Dermis blood vessel endothelial cell (primary cell): ENCODE measurements around the gene ESRRA. TPM values are rescaled to one million over a fixed set of nuclear protein-coding genes. Genes with fewer than 3 reads are reported as not detected.

Experiments
- DNase-seq: peaks from one replicate; pipeline ENCODE4 v3.0.0; 2010
- total RNA-seq: library from RNA; depleted of rRNA; stranded (reverse); fragments of >200 nt; gene quantifications from 2 replicates; pipeline ENCODE4 v1.2.3, GENCODE V29; 2014

The ESRRA gene
- total RNA-seq, 1 donor from 2014 or later, result 76.7 TPM

DNA sequence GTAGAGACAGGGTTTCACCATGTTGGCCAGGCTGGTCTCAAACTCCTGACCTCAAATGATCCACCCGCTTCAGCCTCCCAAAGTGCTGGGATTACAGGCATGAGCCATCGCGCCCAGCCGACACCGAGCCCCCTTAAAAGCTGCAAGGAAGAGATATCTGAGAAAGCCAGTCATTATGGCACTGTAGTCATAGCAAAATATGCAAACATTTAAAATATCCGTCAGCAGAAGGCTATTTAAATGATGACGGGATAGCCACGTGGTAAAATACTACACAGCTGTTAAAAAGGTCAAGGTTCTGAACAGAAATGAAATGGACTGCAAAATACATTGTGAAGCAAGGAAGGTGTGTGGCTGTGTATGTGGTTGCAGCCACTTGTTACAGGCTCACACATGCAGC, 28.2 kb downstream of the ESRRA start:
- no peak for DNase-seq

DNA sequence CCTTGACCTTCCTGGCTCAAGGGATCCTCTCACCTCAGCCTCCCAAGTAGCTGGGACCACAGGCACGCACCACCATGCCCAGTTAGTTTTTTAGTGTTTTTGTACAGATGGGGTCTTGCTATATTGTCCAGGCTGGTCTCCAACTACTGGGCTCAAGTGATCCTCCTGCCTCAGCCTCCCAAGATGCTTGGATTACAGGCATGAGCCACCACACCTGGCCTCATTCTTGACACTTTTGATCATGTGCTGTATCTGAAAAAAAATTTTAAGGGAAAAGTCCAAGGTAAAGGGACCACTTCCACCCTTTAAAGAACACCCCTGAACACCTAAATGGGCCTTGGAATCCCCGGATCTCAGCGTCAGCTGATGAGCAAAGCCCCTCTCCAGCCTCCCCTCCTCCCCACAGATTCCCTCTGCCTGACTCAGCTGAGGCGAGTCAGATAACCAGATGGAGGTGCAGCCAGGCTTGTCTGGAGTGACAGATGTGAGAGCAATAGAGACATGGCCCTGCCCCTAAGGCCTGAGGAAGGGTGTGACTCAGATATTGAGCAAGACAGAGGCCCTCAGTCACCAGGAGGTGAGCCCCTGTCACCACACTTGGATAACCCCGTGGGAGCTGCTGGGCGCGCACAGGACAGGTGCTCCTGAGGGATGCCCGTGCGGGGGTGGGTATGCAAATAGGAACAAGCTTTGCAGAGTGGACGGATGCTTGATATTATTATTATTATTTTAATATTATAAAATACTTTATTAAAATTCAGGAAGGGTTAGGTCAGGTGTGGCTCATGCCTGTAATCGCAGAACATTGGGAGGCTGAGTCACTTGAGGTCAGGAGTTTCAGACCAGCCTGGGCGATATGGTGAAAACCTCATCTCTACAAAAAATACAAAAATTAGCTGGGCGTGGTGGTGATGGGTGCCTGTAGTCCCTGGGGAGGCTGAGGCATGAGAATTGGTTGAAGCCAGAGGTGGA, 29.7 kb downstream of the ESRRA start:
- DNase-seq, result peak; percentile 45

DNA sequence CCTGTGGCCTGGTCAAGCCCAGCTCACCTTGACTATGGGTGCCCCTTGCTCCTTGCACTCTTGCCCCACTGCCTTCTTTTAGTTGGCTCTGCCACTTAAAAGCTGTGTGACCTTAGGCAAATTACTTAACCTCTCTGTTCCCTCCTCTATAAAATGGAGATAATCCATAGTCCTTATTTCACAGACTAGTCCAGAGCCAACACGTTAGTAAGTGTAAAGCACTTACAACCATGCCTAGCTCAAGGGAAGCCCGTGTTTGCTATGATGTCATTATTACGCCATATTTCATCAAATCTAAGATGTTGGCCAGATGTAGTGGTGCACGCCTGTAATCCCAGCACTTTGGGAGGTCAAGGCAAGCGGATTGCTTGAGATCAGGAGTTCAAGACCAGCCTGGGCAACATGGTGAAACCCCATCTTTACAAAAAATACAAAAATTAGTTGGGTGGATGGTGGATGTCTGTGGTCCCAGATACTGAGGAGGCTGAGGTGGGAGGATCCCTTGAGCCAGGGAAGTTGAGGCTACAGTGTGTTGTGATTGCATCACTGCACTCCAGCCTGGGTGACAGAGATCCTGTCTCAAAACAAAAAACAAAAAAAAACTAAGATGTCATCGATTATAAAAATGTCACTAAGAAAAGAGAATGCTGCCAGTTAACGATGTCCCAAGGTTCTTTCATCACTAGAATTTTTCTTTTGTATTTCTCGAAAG, 32.4 kb downstream of the ESRRA start:
- no peak for DNase-seq

DNA sequence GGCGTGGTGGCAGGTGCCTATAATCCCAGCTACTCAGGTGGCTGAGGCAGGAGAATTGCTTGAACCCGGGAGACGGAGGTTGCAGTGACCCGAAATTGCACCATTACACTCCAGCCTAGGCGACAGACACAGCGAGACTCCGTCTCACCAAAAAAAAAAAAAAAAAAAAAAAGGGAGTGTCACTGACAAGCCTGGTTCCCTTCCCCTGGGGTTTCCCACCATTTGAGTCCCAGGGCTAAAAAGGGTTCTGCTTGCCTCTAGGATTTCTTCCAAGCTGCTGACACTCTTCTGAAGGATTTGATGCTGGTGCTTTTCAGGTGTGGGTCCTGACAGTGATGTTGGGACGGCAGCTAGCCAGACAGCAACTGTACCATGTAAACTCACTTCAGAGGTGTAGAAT, 33.4 kb downstream of the ESRRA start:
- no peak for DNase-seq

DNA sequence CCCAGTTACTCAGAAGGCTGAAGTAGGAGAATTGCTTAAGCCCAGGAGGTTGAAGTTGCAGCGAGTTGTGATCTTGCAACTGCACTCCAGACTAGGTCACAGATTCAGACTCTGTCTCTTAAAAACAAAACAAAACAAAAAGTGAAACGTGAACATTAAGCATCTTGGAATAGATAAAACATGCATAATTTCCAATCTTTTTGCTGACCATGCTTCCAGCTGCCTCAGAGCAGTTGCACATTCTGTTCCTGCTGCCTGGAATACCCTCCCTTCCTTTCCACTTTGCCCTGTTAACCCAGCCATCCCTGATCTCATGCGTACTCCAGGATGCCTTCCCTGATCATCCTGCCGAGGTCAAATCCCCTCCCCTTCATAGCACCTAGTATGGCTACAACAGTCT, 34.0 kb downstream of the ESRRA start:
- no peak for DNase-seq

DNA sequence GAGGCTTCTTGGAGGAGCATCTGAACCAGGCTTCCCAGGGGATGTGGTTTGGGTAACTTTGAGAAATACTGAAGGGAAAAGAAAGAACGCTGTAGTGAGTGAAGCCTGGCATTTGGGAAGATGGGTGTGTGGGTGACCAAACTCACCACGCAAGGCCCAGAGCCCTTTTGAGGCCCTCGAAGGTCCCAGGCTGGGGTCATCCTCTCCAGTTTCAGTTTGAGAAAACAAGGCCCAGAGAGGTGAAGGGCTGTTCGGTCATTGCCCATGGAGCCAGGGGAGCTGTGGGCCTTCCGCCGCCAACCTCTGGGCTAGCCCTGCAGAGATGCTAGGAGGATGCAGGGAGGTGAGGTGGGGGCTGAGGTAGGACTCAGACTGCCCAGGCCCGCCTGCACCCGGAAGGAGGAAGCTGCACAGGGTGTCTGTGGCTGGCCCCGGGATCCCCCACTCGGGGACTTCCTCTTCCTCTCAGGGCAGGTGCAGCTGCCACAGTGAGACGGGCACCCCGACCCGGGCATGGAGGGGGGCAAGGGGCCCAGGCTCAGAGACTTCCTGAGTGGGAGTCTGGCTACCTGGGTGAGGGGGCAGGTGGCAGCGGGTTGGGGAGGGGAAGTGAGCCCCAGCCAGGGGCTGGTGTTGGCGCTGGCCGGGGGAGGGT, 34.6 kb downstream of the ESRRA start, which contains the start of gene CCDC88B:
Gene CCDC88B (plus strand): TSS at position 451 of the 655 bp plus-strand sequence. CDS start 63 bp downstream, at position 514.
- no peak for DNase-seq

DNA sequence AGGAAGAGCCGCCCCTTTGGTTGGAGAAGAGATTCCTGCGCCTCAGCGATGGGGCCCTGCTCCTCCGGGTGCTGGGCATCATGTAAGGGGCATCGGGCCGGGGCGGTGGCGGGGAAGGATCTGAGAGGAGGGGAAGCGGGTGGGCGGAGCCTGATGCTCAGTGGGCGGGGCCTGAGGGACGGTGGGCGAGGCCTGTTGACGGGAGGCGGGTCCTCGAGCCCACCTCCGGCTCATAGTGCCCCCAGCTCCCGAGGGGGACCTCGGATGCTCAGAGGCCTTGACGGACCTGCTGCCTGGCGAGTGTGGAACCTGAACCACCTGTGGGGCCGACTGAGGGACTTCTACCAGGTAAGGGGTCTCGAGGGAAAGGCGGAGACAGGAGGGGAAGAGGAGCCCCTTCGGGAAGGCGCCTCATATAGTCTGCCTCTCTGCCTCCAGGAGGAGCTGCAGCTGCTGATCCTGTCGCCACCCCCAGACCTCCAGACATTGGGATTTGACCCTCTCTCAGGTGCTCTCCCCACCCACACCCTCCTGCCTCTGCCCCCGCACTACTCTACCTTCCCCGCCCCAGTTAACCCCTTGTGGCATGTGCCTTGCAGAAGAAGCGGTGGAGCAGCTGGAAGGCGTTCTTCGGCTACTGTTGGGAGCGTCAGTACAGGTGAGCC, 35.5 kb downstream of the ESRRA start:
- DNase-seq, result peak; percentile 25

DNA sequence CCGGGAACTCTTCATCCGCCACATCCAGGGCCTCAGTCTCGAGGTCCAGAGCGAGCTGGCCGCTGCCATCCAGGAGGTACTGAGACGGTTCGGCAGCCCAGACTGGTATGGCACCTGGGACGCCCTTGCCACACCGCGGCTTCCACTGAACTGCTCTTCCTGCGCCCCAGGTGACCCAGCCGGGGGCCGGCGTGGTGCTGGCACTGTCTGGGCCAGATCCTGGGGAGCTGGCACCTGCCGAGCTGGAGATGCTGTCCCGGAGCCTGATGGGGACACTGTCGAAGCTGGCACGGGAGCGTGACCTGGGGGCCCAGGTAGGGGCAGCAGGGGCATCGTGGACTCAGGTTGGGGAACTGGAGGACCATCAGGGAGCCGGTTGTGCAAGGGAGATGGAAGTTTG, 36.1 kb downstream of the ESRRA start:
- no peak for DNase-seq

DNA sequence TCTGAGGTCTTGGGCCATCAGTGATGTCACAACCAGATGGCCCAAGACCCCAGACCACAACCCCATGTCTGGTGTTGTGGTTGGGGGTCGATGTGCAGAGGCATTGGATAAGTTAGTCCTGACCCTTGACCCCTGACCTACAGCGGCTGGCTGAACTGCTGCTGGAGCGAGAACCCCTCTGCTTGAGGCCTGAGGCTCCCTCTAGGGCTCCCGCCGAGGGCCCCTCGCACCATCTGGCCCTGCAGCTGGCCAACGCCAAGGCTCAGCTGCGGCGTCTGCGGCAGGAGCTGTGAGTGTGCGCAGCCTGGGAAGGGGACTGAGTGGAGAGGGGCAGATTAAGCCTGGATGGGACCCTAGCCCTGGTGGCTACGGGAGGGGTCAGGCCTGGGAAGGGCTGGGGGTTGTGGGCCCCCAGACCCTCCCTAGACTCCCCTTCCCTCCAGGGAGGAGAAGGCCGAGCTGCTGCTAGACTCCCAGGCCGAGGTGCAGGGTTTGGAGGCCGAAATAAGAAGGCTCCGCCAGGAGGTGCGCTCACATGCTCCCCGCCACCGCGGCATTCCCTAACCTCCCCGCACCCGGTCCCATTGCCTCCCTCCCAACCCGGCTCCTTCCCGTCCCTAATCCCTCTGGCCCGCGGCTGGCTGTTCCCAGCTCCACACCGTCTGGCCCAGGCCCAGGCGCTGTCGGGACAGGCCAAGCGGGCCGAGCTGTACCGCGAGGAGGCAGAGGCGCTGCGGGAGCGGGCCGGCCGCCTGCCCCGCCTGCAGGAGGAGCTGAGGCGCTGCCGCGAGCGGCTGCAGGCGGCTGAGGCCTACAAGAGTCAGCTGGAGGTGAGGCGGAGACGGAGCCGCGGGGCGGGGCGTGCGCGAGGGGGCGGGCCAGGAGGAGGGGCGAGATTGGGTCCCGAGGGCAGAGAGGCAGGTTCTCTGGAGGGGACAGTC, 36.8 kb downstream of the ESRRA start:
- DNase-seq, result peak; percentile 90

DNA sequence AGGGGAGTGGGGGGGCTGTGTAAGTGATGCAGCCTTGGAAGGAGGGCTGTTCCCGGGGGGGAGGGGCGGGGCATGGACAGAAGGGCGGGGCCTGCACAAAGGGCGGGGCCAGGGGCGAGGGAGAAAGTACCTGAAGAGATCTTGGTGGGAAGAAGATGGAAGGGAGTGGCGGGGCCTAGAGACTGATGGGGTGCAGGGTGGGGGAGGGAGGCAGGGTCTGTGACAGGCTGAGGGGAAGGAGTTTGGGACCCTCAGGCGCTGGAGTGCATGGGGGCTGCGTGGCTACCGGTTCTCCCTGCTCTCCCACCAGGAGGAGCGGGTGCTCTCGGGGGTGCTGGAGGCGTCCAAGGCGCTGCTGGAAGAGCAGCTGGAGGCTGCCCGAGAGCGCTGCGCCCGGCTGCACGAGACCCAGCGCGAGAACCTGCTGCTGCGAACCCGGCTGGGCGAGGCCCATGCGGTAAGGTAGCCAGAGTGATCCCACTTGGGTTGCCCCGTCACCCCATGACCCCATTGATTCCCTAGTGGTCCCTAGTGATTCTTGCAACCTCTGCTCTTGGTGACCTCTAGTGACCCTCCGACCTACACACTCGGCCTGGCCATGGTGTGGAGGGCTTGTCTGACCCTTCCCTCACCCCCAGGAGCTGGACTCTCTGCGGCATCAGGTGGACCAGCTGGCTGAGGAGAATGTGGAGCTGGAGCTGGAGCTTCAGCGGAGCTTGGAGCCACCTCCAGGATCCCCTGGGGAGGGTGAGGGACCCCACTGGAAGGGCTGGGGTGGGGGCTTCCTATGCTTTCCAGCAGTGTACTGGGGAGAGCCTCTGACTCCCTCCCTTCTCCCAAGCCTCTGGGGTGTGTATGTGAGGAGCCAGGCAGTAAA, 37.8 kb downstream of the ESRRA start:
- DNase-seq, result no peak

DNA sequence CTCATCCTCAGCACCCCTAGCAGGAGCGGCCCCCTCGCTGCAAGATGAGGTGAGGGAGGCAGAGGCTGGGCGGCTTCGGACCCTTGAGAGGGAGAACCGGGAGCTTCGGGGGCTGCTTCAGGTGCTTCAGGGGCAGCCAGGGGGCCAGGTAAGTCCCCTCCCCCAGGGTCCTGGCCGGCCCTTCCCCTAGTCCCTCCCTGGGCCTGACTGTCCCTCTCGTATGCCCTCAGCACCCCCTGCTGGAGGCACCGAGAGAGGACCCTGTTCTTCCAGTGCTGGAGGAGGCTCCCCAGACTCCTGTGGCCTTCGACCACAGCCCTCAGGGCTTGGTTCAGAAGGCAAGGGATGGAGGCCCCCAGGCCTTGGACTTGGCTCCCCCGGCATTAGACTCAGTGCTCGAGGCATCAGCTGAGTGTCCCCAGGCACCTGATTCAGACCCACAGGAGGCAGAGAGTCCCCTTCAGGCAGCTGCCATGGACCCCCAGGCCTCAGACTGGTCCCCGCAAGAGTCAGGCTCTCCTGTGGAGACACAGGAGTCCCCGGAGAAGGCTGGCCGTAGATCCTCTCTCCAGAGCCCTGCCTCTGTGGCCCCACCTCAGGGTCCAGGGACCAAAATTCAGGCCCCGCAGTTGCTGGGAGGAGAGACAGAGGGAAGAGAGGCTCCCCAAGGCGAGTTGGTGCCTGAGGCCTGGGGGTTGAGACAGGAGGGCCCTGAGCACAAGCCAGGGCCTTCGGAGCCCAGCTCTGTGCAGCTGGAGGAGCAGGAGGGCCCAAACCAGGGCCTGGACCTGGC, 38.6 kb downstream of the ESRRA start:
- DNase-seq, result peak; percentile 30

DNA sequence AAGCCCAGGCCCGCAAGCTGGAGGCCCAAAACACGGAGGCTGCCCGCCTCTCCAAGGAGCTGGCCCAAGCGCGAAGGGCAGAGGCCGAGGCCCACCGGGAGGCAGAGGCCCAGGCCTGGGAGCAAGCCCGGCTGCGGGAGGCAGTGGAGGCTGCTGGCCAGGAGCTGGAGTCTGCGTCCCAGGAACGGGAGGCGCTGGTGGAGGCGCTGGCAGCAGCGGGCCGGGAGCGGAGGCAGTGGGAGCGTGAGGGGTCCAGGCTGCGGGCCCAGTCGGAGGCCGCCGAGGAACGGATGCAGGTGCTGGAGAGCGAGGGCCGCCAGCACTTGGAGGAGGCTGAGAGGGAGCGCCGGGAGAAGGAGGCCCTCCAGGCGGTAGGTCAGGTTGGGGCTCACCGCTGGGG, 39.5 kb downstream of the ESRRA start:
- DNase-seq, result no peak

DNA sequence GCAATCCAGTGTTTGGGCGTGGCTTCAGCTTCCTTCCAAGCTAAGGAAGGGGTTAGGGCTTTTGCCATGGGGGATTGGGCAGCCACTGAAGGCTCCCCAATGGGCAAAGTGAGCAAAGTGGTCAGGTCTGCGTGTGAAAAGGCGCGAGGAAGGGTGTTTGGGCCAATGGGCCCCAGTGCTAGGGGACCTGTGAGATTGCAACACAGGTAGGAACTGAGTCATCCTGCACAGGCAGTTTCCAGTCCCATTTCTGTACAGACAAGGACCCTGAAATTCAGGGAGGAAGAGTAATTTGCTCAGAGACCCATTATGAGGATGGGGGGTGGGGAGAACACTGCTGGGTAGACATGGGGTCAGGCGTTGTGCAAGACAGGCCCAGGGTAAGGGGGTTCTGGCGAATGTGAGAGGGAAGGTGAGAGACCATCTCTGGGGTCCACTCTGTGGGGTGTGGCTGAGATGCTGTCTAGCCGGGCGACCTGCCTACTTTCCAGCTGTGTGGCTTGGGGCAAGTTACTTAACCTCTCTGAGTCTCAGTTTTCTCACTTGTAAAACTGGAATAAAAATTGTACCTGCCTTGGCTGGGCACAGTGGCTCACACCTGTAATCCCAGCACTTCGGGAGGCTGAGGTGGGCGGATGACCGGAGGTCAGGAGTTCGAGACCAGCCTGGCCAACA, 42.0 kb downstream of the ESRRA start:
- DNase-seq, result no peak

DNA sequence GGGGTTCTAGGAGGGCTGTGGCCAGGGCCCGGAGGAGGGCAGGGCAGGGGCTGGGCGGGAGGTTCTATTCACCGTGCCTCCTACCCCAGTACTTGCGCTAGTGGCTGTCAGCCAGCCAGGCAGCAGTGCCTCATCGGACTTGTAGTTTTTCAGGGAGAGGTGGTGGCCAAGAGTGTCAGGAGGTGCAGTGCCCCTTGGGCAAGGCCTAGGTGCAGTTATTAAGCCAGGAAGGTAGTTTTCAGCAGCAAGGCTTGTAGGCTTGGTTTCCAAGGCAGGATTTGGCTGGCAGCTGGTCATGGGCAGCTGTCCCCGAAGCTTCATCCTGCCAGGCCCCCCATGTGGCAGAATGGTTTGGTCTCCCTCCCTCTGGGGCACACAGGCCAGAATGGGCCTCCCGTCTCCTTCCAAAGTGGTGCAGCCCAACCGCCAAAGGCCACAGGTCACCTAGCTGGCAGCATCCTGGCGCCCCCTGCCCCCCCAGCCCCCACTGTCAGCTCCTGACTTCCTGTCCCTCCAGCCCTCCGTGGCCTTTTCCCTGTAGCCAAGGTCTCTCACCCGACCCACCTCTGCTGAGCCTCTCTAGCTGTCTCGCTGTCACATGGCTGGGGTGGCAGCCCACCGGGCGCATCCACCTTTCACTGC, 43.2 kb downstream of the ESRRA start:
- no peak for DNase-seq

DNA sequence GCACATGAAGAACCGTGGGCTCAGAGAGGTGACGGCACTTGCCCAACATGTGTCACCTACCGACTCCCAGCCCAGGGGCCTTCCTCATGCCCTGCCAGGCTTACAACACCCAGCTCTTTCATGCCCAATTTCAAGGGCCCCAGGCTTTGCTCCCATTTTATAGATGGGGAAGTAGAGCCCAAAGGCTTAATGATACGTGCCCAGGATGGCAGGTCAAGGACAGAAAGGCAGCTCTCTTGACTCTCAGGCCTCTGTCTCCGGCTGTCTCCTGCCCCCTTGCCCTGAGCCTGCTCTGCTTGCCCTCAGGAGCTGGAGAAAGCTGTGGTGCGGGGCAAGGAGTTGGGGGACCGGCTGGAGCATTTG, 43.7 kb downstream of the ESRRA start:
- no peak for DNase-seq

DNA sequence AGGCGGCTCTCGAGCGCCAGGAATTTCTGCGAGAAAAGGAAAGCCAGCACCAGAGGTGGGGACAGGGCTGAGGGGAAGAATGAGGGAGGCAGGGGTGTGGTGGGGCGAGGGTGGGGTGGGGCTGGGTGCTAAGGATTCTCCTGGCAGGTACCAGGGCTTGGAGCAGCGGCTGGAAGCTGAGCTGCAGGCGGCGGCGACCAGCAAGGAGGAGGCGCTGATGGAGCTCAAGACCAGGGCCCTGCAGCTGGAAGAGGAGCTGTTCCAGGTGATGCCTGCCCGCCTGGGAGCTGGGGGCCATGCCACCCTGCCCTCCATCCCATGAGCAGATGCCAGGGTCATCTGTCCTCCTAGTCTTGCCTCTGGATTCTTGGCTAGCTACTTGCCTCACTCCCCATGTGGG, 44.1 kb downstream of the ESRRA start:
- no peak for DNase-seq

DNA sequence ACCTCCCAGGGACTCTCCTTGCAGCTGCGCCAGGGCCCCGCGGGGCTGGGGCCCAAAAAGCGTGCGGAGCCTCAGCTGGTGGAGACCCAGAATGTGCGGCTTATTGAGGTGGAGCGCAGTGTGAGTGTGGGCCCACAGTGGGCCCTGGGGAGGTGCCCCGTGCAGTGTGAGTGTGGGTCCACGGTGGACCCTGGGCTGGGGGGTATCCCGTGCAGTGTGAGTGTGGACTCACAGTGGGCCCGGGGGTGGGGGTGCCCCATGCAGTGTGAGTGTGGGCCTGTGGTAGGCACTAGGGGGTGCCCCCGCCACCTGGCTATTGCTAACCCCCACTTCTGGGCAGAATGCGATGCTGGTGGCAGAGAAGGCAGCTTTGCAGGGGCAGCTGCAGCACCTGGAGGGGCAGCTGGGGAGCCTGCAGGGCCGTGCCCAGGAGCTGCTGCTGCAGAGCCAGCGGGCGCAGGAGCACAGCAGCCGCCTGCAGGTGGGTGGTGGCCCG, 45.9 kb downstream of the ESRRA start:
- no peak for DNase-seq
